Mammary epithelial cell (primary cell): Measurements from ENCODE around the gene KCTD15.

Source experiments
- EZH2 ChIP-seq: IDR thresholded peaks from 2 replicates; pipeline ENCODE4 v1.6.1; 2012; ENCODE audit warnings: low read length, inconsistent platforms, borderline replicate concordance
- TF ChIP-seq, protein P1 (sequence below), 2 donors: IDR thresholded peaks in 1 of 2; conservative IDR thresholded peaks in 1 of 2; 2 replicates each; pipeline ENCODE4 v1.5.1; 2011 to 2012; ENCODE audit warnings: inconsistent platforms in 2 of 2, low read length in 2 of 2, mild to moderate bottlenecking in 2 of 2, control low read depth in 1 of 2, low read depth in 1 of 2; ENCODE audit not compliant: insufficient read depth in 1 of 2; ENCODE audit errors: extremely low read depth in 1 of 2

DNA sequence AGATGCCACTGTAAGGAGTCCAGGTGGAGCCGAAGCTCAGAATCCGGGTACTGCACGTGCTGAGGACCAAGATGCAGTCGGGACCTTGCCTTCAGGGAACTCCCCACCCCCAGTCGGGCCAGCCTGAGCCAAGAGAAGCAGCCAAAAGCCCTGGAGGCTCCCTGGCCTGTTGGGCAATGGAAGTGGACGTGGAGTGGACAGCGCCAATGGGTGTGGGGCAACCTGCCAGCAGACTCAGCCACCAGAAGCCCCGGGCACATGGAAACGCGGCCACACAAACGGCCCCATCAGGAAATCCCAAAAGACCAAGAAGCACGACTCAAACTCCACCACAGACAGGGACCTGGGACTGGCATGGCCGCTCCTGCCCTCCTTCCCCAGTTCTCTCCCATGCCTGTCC, 30.0 kb upstream of the KCTD15 start:
- TF ChIP-seq, protein P1, sequence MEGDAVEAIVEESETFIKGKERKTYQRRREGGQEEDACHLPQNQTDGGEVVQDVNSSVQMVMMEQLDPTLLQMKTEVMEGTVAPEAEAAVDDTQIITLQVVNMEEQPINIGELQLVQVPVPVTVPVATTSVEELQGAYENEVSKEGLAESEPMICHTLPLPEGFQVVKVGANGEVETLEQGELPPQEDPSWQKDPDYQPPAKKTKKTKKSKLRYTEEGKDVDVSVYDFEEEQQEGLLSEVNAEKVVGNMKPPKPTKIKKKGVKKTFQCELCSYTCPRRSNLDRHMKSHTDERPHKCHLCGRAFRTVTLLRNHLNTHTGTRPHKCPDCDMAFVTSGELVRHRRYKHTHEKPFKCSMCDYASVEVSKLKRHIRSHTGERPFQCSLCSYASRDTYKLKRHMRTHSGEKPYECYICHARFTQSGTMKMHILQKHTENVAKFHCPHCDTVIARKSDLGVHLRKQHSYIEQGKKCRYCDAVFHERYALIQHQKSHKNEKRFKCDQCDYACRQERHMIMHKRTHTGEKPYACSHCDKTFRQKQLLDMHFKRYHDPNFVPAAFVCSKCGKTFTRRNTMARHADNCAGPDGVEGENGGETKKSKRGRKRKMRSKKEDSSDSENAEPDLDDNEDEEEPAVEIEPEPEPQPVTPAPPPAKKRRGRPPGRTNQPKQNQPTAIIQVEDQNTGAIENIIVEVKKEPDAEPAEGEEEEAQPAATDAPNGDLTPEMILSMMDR (conservative IDR thresholded peaks at IDR 0.05 in 1 of 2, IDR thresholded peaks at IDR 0.05 in 1 of 2; ENCODE audit: extremely low read depth in 1 of 2, insufficient read depth in 1 of 2, low read depth in 1 of 2, low read length in 2 of 2), result no peak
- TF ChIP-seq EZH2, result no peak
